HEK293 (cell line): Measurements from ENCODE around the gene GNB1.

Experiments used
- ZNF239 ChIP-seq: fragments of 450-650 bp; formaldehyde crosslinking; IDR thresholded peaks from 2 replicates; pipeline ENCODE4 v1.5.1; 2016; ENCODE audit warnings: missing biosample characterization, missing genetic modification characterization
- ZNF24 ChIP-seq: fragments of 450-650 bp; formaldehyde crosslinking; IDR thresholded peaks from 2 replicates; pipeline ENCODE4 v1.5.1; 2016; ENCODE audit warnings: missing biosample characterization, missing genetic modification characterization

GRCh38 chr1:1869469-1869868, 21.4 kb downstream of the GNB1 start:
- TF ChIP-seq ZNF239 (tag by site-specific recombination) (no peak), ZNF24 (tag by site-specific recombination) (no peak)
